Mesendoderm (in vitro differentiated cells): Measurements from ENCODE around the gene GTF2A2.

Source experiments
- DNase-seq: peaks from one replicate; pipeline ENCODE4 v3.0.0; 2013
- H2AK5ac ChIP-seq: 2 replicates; pipeline ENCODE4 v1.6.1; 2013; ENCODE audit warnings: low read length, inconsistent platforms
- H2BK120ac ChIP-seq: 2 replicates; pipeline ENCODE4 v1.6.1; 2013; ENCODE audit warnings: low read depth, mild to moderate bottlenecking, low read length, moderate library complexity, mixed read lengths
- H2BK15ac ChIP-seq: replicated peaks from 2 replicates; pipeline ENCODE4 v1.6.1; 2013; ENCODE audit warnings: low read depth, mild to moderate bottlenecking, moderate library complexity
- H2BK5ac ChIP-seq: 2 replicates; pipeline ENCODE4 v1.6.1; 2013; ENCODE audit warnings: low read length, inconsistent platforms
- H3K18ac ChIP-seq: 2 replicates; pipeline ENCODE4 v1.6.1; 2013; ENCODE audit warnings: mild to moderate bottlenecking, low read length, mixed read lengths
- H3K23ac ChIP-seq: one replicate; pipeline ENCODE4 v1.6.1; 2013; ENCODE audit warnings: low read length
- H3K27ac ChIP-seq: 2 replicates; pipeline ENCODE4 v1.5.1; 2013; ENCODE audit warnings: low read depth, mild to moderate bottlenecking, inconsistent platforms, low read length, moderate library complexity
- H3K27me3 ChIP-seq: 2 replicates; pipeline ENCODE4 v1.6.1; 2013; ENCODE audit warnings: low read length, control low read depth, mild to moderate bottlenecking, inconsistent platforms; ENCODE audit not compliant: insufficient read depth, poor library complexity
- H3K36me3 ChIP-seq: 2 replicates; pipeline ENCODE4 v1.6.1; 2013; ENCODE audit warnings: low read length, inconsistent platforms; ENCODE audit not compliant: control insufficient read depth, insufficient read depth
- H3K4ac ChIP-seq: one replicate; pipeline ENCODE4 v1.6.1; 2013; ENCODE audit warnings: low read depth, mild to moderate bottlenecking, low read length, moderate library complexity
- H3K4me1 ChIP-seq: 2 replicates; pipeline ENCODE4 v1.6.1; 2013; ENCODE audit warnings: low read depth, low read length, inconsistent platforms; ENCODE audit not compliant: control insufficient read depth
- H3K4me2 ChIP-seq: 2 replicates; pipeline ENCODE4 v1.6.1; 2013; ENCODE audit warnings: low read length
- H3K4me3 ChIP-seq: 2 replicates; pipeline ENCODE4 v1.5.1; 2013; ENCODE audit warnings: mild to moderate bottlenecking, low read length
- H3K56ac ChIP-seq: one replicate; pipeline ENCODE4 v1.6.1; 2013; ENCODE audit warnings: low read length
- H3K79me1 ChIP-seq: 2 replicates; pipeline ENCODE4 v1.6.1; 2013; ENCODE audit warnings: low read length, inconsistent platforms
- H3K79me2 ChIP-seq: 2 replicates; pipeline ENCODE4 v1.6.1; 2013; ENCODE audit warnings: mild to moderate bottlenecking, low read length; ENCODE audit not compliant: control insufficient read depth, insufficient read depth
- H3K9ac ChIP-seq: 2 replicates; pipeline ENCODE4 v1.6.1; 2013; ENCODE audit warnings: low read length, inconsistent platforms
- H4K5ac ChIP-seq: one replicate; pipeline ENCODE4 v1.6.1; 2013; ENCODE audit warnings: low read length
- H4K8ac ChIP-seq: one replicate; pipeline ENCODE4 v1.6.1; 2013; ENCODE audit warnings: low read depth, mild to moderate bottlenecking, control low read depth, low read length, moderate library complexity
- WGBS: extraction: QIAGEN DNeasy Blood & Tissue Kit; methylation state at CpG from one replicate; pipeline ENCODE4 v1.1.7; 2013; ENCODE audit warnings: low lambda C conversion rate, missing lambda C conversion rate; ENCODE audit not compliant: insufficient coverage; ENCODE audit errors: extremely low coverage; 5-methylcytosine and 5-hydroxymethylcytosine counted together

Gene GTF2A2

DNA sequence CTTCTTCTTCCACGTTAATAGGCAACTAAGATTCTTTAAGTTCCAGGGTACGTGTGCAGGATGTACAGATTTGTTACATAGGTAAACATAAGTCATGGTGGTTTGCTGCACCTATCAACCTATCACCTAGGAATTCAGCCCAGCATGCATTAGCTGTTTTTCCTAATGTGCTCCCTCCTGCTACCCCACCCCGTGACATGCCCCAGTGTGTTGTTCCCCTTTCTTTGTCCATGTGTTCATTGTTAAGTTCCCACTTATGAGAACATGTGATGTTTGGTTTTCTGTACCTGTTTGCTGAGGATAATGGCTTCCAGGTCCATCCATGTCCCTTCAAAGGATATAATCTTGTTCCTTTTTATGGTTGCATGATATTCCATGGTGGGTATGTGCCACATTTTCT is 21.1 kb downstream of the GTF2A2 start:
- Histone ChIP-seq H3K4me2 (no peak overlapping the region), H4K5ac (no peak overlapping the region), H3K4ac (no peak overlapping the region), H2AK5ac (no peak overlapping the region), H2BK5ac (no peak overlapping the region), H2BK120ac (no peak overlapping the region), H3K79me2 (no peaks in the 10 kb centered on the region), H3K27ac (no peak overlapping the region), H3K23ac (no peak overlapping the region), H4K8ac (no peak overlapping the region), H3K9ac (no peak overlapping the region), H3K4me3 (no peak overlapping the region), H3K18ac (no peak overlapping the region), H2BK15ac (no peak overlapping the region), H3K27me3 (no peaks in the 10 kb centered on the region), H3K79me1 (no peaks in the 10 kb centered on the region), H3K56ac (no peak overlapping the region), H3K36me3 (no peaks in the 10 kb centered on the region), H3K4me1 (no peaks in the 10 kb centered on the region)
- DNase-seq: no peak
- no CpG with 5 or more reads among the region's 3 CpGs for WGBS

DNA sequence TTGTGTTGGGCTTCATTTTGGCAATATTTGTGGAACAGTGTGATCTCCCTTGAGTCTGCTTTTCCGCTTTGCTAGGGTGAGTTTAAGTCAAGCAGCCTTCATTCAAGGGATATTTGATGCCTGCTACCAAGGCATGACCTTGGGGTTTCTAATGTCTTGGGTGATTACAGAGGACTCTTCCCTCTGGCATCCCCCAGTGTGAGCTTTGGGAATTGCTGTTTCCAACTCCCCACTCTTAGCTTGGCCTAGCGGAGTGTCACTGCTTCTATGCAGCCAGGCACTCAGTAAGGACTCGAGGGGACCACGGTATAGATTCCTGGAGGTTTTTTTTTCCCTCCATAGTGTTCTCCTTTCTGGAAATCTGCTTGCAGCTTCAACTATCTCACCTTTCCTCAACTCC is 24.6 kb downstream of the GTF2A2 start:
- Histone ChIP-seq H4K8ac (no peak overlapping the region), H3K79me2 (no peaks in the 10 kb centered on the region), H3K23ac (no peak overlapping the region), H3K18ac (no peak overlapping the region), H3K4me1 (no peaks in the 10 kb centered on the region), H3K4ac (no peak overlapping the region), H3K79me1 (no peaks in the 10 kb centered on the region), H3K4me2 (no peak overlapping the region), H3K4me3 (no peak overlapping the region), H3K27ac (no peak overlapping the region), H3K9ac (no peak overlapping the region), H2AK5ac (no peak overlapping the region), H2BK5ac (no peak overlapping the region), H2BK120ac (no peak overlapping the region), H4K5ac (no peak overlapping the region), H3K56ac (no peak overlapping the region), H3K27me3 (no peaks in the 10 kb centered on the region), H2BK15ac (no peak overlapping the region), H3K36me3 (no peaks in the 10 kb centered on the region)
- DNase-seq: peak; percentile 80
- WGBS: no CpG with 5 or more reads among the region's 4 CpGs

DNA sequence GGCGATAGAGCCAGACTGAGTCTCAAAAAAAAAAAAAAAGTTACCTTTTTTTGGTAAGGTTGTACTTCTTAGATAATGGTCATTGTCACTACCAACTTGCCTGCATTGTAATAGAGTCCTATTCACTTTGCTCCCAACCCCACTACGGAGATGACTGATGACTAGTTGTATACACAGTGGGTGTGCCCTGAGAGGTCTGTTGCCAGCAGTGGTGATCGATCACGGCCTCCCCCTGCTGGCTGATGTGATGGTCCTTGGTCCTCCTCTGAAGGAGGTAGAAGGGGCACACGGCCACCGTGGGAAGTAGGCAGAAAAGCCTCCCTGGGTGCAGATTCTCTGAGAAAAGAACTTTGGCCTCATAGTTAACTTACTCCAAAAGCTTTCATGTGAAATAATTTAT is 35.0 kb downstream of the GTF2A2 start:
- Histone ChIP-seq H2BK120ac (no peak overlapping the region), H3K18ac (no peak overlapping the region), H4K8ac (no peak overlapping the region), H3K27me3 (no peaks in the 10 kb centered on the region), H3K79me1 (no peaks in the 10 kb centered on the region), H2AK5ac (no peak overlapping the region), H2BK5ac (no peak overlapping the region), H3K4me1 (no peaks in the 10 kb centered on the region), H4K5ac (no peak overlapping the region), H3K56ac (no peak overlapping the region), H3K23ac (no peak overlapping the region), H2BK15ac (no peak overlapping the region), H3K79me2 (no peaks in the 10 kb centered on the region), H3K4ac (no peak overlapping the region), H3K36me3 (no peaks in the 10 kb centered on the region), H3K9ac (no peak overlapping the region), H3K4me2 (no peak overlapping the region), H3K27ac (no peak overlapping the region), H3K4me3 (no peak overlapping the region)
- WGBS: no CpG with 5 or more reads among the region's 6 CpGs
- peak; percentile 71 for DNase-seq

DNA sequence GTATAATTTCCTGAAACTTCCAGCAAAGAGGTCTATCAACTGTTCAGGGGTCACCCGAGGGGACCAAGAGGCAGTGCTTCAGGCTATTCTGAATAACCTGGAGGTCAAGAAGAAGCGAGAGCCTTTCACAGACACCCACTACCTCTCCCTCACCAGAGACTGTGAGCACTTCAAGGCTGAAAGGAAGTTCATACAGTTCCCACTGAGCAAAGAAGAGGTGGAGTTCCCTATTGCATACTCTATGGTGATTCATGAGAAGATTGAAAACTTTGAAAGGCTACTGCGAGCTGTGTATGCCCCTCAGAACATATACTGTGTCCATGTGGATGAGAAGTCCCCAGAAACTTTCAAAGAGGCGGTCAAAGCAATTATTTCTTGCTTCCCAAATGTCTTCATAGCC is 38.9 kb downstream of the GTF2A2 start:
- WGBS: no CpG with 5 or more reads among the region's 4 CpGs
- Histone ChIP-seq H2AK5ac (no peak overlapping the region), H2BK120ac (no peak overlapping the region), H3K9ac (no peak overlapping the region), H4K5ac (no peak overlapping the region), H3K23ac (no peak overlapping the region), H3K4ac (no peak overlapping the region), H3K56ac (no peak overlapping the region), H3K79me2 (no peaks in the 10 kb centered on the region), H2BK15ac (no peak overlapping the region), H4K8ac (no peak overlapping the region), H3K27ac (no peak overlapping the region), H2BK5ac (no peak overlapping the region), H3K27me3 (no peaks in the 10 kb centered on the region), H3K4me3 (no peak overlapping the region), H3K4me2 (no peak overlapping the region), H3K18ac (no peak overlapping the region), H3K79me1 (no peaks in the 10 kb centered on the region), H3K36me3 (no peaks in the 10 kb centered on the region), H3K4me1 (no peaks in the 10 kb centered on the region)
- no peak for DNase-seq

DNA sequence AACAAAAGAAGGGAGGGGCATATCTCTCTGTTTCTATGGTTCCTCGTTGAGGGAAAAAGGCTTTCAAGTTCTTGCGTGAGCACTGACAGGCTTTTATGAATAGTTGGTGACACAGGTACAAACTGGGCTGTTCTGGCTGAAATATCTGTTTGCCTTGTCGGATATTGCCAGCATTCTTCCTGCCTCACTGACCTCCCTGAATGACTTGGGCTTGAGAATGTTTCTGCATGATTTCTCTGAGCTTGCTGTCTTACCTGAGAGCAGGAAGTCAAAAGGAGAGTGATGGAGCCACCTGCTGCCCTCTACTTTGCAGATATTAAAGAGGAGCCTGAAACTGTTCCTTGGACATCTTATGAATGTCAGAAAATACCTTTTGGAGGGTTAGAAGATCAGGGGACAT is 40.9 kb downstream of the GTF2A2 start:
- H4K5ac ChIP-seq: no peak overlapping the region
- no peak overlapping the region for H3K23ac ChIP-seq
- no peak overlapping the region for H3K4ac ChIP-seq
- no peaks in the 10 kb centered on the region for H3K4me1 ChIP-seq
- no peak overlapping the region for H2BK120ac ChIP-seq
- H3K18ac ChIP-seq: no peak overlapping the region
- no peak overlapping the region for H3K56ac ChIP-seq
- no peak overlapping the region for H3K4me3 ChIP-seq
- no peak overlapping the region for H2BK5ac ChIP-seq
- H3K79me1 ChIP-seq: no peaks in the 10 kb centered on the region
- WGBS: no CpG with 5 or more reads among the region's 3 CpGs
- no peak overlapping the region for H4K8ac ChIP-seq
- H3K79me2 ChIP-seq: no peaks in the 10 kb centered on the region
- no peaks in the 10 kb centered on the region for H3K27me3 ChIP-seq
- H3K36me3 ChIP-seq: peaks cover 1% of the 10 kb centered on the region
- H3K4me2 ChIP-seq: no peak overlapping the region
- no peak overlapping the region for H3K9ac ChIP-seq
- no peak for DNase-seq
- no peak overlapping the region for H3K27ac ChIP-seq
- H2AK5ac ChIP-seq: no peak overlapping the region
- no peak overlapping the region for H2BK15ac ChIP-seq

DNA sequence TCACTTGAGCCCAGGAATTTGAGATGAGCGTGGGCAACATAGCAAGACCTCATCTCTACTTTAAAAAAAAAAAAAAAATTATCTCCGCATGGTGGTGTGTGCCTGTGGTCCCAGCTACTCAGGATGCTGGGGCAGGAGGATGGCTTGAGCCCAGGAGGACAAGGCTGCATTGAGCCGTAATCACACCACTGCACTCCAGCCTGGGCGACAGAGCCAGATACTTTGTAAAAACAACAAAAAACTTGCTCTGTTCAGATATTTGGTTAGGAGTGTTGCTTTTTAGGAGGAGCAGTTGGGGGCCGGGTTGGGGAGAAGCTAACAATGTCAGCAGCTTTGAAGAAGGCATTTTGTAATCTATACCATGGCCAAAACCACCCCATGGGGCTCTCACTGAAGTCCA is 41.7 kb downstream of the GTF2A2 start:
- H4K5ac ChIP-seq: no peak overlapping the region
- no peak overlapping the region for H3K4me2 ChIP-seq
- no peak overlapping the region for H2BK5ac ChIP-seq
- H4K8ac ChIP-seq: no peak overlapping the region
- no peak overlapping the region for H2BK120ac ChIP-seq
- H3K79me2 ChIP-seq: no peaks in the 10 kb centered on the region
- no peaks in the 10 kb centered on the region for H3K27me3 ChIP-seq
- H3K4me1 ChIP-seq: no peaks in the 10 kb centered on the region
- H3K79me1 ChIP-seq: no peaks in the 10 kb centered on the region
- no CpG with 5 or more reads among the region's 5 CpGs for WGBS
- H2BK15ac ChIP-seq: no peak overlapping the region
- DNase-seq: no peak
- no peak overlapping the region for H3K23ac ChIP-seq
- H2AK5ac ChIP-seq: no peak overlapping the region
- no peak overlapping the region for H3K56ac ChIP-seq
- peaks cover 1% of the 10 kb centered on the region for H3K36me3 ChIP-seq
- H3K4me3 ChIP-seq: no peak overlapping the region
- H3K9ac ChIP-seq: no peak overlapping the region
- H3K18ac ChIP-seq: no peak overlapping the region
- no peak overlapping the region for H3K4ac ChIP-seq
- H3K27ac ChIP-seq: no peak overlapping the region
